GM12874 (cell line): ENCODE data around the gene GLI3.
A peak's percentile ranks its signal among the peaks of the same experiment; 100 is the strongest.

ENCODE experiments used
- CTCF ChIP-seq: IDR thresholded peaks from 2 replicates; pipeline ENCODE4 v1.5.1; 2011; ENCODE audit warnings: low read depth, mild to moderate bottlenecking, control low read depth, low read length, moderate library complexity; ENCODE audit not compliant: insufficient read depth

The GLI3 gene

GRCh38 chr7:42189535-42189934 lies 47.5 kb downstream of the GLI3 start:
- no peak for TF ChIP-seq CTCF

- peak; percentile 45; the same call in 1 of the 2 replicates for TF ChIP-seq CTCF
Observed at GRCh38 chr7:42186151-42186550, 50.9 kb downstream of the GLI3 start.

GRCh38 chr7:42185726-42186125 lies 51.3 kb downstream of the GLI3 start:
- TF ChIP-seq CTCF, result no peak

- TF ChIP-seq CTCF, result no peak
Observed at GRCh38 chr7:42183547-42183946, 53.5 kb downstream of the GLI3 start.

- no peak for TF ChIP-seq CTCF
Observed at GRCh38 chr7:42181566-42181965, 55.4 kb downstream of the GLI3 start.

GRCh38 chr7:42180806-42181205 lies 56.2 kb downstream of the GLI3 start:
- TF ChIP-seq CTCF, result no peak

DNA sequence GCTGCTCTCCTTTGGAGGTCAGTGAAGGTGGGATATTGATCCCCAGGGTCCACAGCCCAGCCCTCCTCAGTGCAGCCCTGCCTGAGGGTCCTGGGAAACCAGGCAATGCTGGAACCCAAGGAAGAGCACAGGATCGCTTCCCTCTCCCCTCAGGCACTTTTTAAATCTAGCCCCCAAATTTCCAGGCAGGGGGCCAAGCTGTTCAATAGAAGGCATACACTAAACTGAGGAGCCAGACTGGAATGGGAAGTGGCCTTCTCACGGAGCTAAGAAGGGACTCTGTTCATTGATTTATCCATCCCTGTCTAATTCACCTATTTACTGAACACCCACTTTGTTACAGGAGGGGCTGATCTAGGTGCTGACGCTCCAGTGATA lies 60.3 kb downstream of the GLI3 start:
- TF ChIP-seq CTCF, result no peak
